ENCODE measurements around the gene KRTAP9-6. TPM values are rescaled to one million over a fixed set of nuclear protein-coding genes. Genes with fewer than 3 reads are reported as not detected.

The KRTAP9-6 gene
- total RNA-seq, 1 experiment from 2014 or later, result not detected

DNA sequence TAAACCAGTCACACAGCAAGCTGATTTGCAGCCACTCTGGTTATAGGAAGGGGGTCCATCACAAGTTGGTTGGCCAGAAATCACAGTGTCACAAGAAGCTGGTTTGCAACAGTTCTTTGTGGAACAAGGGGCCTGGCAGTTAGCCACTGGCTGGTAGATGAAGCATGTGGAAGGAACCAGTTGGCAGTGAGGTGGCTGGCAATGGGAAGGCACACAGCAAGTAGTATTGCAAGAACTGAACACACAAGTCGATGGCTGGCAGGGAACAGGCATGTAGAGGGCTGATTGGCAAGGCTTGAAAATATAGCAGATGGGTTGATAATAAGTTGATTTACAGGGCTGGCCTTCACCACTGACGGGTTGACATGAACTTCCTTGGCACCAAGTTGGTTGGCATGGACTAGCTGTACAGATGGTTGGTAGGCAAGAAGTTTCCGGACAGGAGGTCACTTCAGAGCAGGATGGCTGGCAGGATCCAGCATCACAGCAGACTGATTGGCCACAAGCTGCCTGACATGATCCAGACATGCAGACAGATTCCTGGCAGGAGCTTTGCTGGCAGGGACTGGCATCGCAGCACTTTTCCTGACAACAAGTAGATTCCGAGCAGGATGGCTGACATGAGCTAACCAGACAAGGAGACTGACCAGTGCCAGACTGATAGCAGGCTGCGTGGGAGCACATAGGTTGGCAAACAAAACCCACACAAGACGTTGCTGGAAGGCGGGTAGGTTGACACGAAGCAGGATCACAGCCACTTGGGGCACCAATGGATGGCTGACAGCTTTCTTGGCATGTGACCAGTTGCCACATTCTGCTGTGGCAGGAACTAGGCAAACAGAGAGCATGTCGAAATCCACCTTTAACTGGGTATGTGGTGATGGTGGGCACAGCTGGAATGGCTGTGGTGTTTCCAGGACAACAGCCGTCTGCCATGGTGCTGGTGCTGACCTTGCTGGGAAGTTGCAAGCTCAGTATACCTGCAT, 37.0 kb downstream of the KRTAP9-6 start, which contains the start of gene KRTAP29-1:
Gene KRTAP29-1 (minus strand): TSS at position 936 of the 986 bp plus-strand sequence. CDS start 0 bp downstream, at position 936.
- DNase-seq (ENCODE audit: low read depth, low spot score), result no peak
- H3K4me3 ChIP-seq (replicated peaks in 1 of 2; ENCODE audit: low read depth in 1 of 2, low read length in 2 of 2), result no peak within 1 kb of the TSS
- no peaks in the 10 kb centered on the region for H3K36me3 ChIP-seq (ENCODE audit: control insufficient read depth in 1 of 2, insufficient read depth in 2 of 2, low read length in 2 of 2)
- RAD21 ChIA-PET (ENCODE audit: low non-redundant PET in 1 of 2, low total read pairs in 2 of 2, uncharacterized antibody in 2 of 2, unreplicated experiment in 2 of 2), result no interaction called here
- no peaks in the 10 kb centered on the region for H4K20me1 ChIP-seq (ENCODE audit: insufficient read depth)
- no peak for TF ChIP-seq EGR1 (IDR thresholded peaks at IDR 0.05; ENCODE audit: low read depth)
- no peak for TF ChIP-seq ZBTB33 (IDR thresholded peaks at IDR 0.05; ENCODE audit: extremely low read depth, insufficient replicate concordance, low read length)
- no peak for TF ChIP-seq CEBPB (IDR thresholded peaks at IDR 0.05; ENCODE audit: low read depth)
- TF ChIP-seq SIN3A (IDR thresholded peaks at IDR 0.05; ENCODE audit: low read depth), result no peak
- TF ChIP-seq YY1 (IDR thresholded peaks at IDR 0.05; ENCODE audit: extremely low read depth, insufficient replicate concordance, low read depth, low read length), result no peak
- no peak for TF ChIP-seq SP1 (IDR thresholded peaks at IDR 0.05; ENCODE audit: low read depth)
- no peak for TF ChIP-seq POLR2AphosphoS5 (IDR thresholded peaks at IDR 0.05; ENCODE audit: low read depth, low read length)
- TF ChIP-seq EZH2phosphoT487 (IDR thresholded peaks at IDR 0.05; ENCODE audit: borderline replicate concordance), result no peak
- TF ChIP-seq ELF1 (IDR thresholded peaks at IDR 0.05; ENCODE audit: borderline replicate concordance, low read depth), result no peak
- TF ChIP-seq EZH2 (IDR thresholded peaks at IDR 0.05), result no peak
- no peak for TF ChIP-seq CBX3 (IDR thresholded peaks at IDR 0.05; ENCODE audit: low read depth)
- no peak for TF ChIP-seq SRF (IDR thresholded peaks at IDR 0.05; ENCODE audit: low read depth)
- no peak for TF ChIP-seq ZNF274 (IDR thresholded peaks at IDR 0.05; ENCODE audit: low read depth, low read length)
- no peak for TF ChIP-seq ATF3 (IDR thresholded peaks at IDR 0.05)
- no peak for TF ChIP-seq ZFX (IDR thresholded peaks at IDR 0.05)
- no peak for TF ChIP-seq CTCF (IDR thresholded peaks at IDR 0.05 in 2 of 3, conservative IDR thresholded peaks at IDR 0.05 in 1 of 3; ENCODE audit: borderline replicate concordance in 1 of 3, insufficient read depth in 1 of 3, low read depth in 2 of 3, low read length in 2 of 3)
- TF ChIP-seq POLR2A (IDR thresholded peaks at IDR 0.05; ENCODE audit: borderline replicate concordance, extremely low read depth, insufficient read depth, insufficient read length), result no peak
- TF ChIP-seq MAX (IDR thresholded peaks at IDR 0.05), result no peak
- no peaks in the 10 kb centered on the region for H3K27me3 ChIP-seq (ENCODE audit: insufficient read depth, low read length)
- CTCF ChIA-PET, result no interaction called here
- POLR2A ChIA-PET, result no interaction called here
- no peaks in the 10 kb centered on the region for H3K4me1 ChIP-seq (ENCODE audit: control insufficient read depth in 1 of 2, insufficient read depth in 2 of 2, low read length in 2 of 2)
- no peak within 1 kb of the TSS for H3K27ac ChIP-seq (ENCODE audit: low read depth, low read length)
- intact Hi-C loops (cut with micrococcal nuclease), result no loop called here
- no peaks in the 10 kb centered on the region for H3K9me2 ChIP-seq (ENCODE audit: insufficient read depth)
- H3K9me3 ChIP-seq (ENCODE audit: control insufficient read depth in 1 of 2, insufficient read depth in 1 of 2, low read depth in 1 of 2, low read length in 2 of 2), result peaks cover 0 to 14% of the 10 kb centered on the region in 2 experiments; a peak in 1 of 4 replicates
- no peak within 1 kb of the TSS for H3K4me2 ChIP-seq (ENCODE audit: low read length)
- no peak within 1 kb of the TSS for H2AFZ ChIP-seq (ENCODE audit: low read depth, low read length, poor library complexity, severe bottlenecking)
- no peaks in the 10 kb centered on the region for H3K79me2 ChIP-seq (ENCODE audit: insufficient read depth, low read length)
- no peak within 1 kb of the TSS for H3K9ac ChIP-seq (ENCODE audit: low read length)
- no peak for ATAC-seq
- no TSS peak for BruUV-seq (replicated peaks)
